CD4-positive, alpha-beta memory T cell (primary cell): ENCODE data around the gene CMYA5. TPM values are rescaled to one million over a fixed set of nuclear protein-coding genes. Genes with fewer than 3 reads are reported as not detected.

ENCODE experiments used
- CTCF ChIA-PET: fragments of 350-600 bp; sonication (Branson Sonifier 250); formaldehyde crosslinking; loops from one replicate; lab custom pipeline; 2021; ENCODE audit warnings: inconsistent platforms; ENCODE audit not compliant: partially characterized antibody; lab: Charles Lee
- POLR2A ChIA-PET: fragments of 350-600 bp; sonication (Branson Sonifier 250); formaldehyde crosslinking; loops from one replicate; lab custom pipeline; 2021; ENCODE audit not compliant: partially characterized antibody; lab: Charles Lee
- DNase-seq, 5 donors: peaks; one replicate each; pipeline versions ENCODE4 v3.0.0 to v3.0.0-alpha.2; 2020 to 2022; ENCODE audit warnings: mixed read lengths in 1 of 5
- H3K27ac ChIP-seq: one replicate; pipeline ENCODE4 v1.7.0; 2013; ENCODE audit warnings: low read depth, low read length
- H3K27me3 ChIP-seq: 2 replicates; pipeline ENCODE4 v1.7.0; 2013; ENCODE audit warnings: mild to moderate bottlenecking, low read length, moderate library complexity; ENCODE audit not compliant: insufficient read depth
- H3K36me3 ChIP-seq: 2 replicates; pipeline ENCODE4 v1.7.0; 2013; ENCODE audit warnings: mild to moderate bottlenecking, low read length, moderate library complexity; ENCODE audit not compliant: insufficient read depth
- H3K4me1 ChIP-seq: 2 replicates; pipeline ENCODE4 v1.7.0; 2013; ENCODE audit warnings: mild to moderate bottlenecking, low read length, moderate library complexity; ENCODE audit not compliant: insufficient read depth
- H3K4me3 ChIP-seq, 2 donors: one replicate each; pipeline ENCODE4 v1.7.0; 2013; ENCODE audit warnings: low read length in 2 of 2, mild to moderate bottlenecking in 1 of 2
- H3K9me3 ChIP-seq, 2 donors: one replicate each; pipeline ENCODE4 v1.7.0; 2013; ENCODE audit warnings: low read length in 2 of 2, control low read depth in 1 of 2; ENCODE audit not compliant: control insufficient read depth in 1 of 2
- H3K27ac Mint-ChIP-seq, 7 donors: one replicate each; pipeline ENCODE4 v1.8.0; 2020 to 2021; ENCODE audit warnings: mixed read lengths in 7 of 7, mild to moderate bottlenecking in 6 of 7, inconsistent platforms in 3 of 7, moderate library complexity in 3 of 7
- H3K27me3 Mint-ChIP-seq, 2 donors: one replicate each; pipeline ENCODE4 v1.8.0; 2020 to 2021; ENCODE audit warnings: mixed read lengths in 2 of 2
- H3K36me3 Mint-ChIP-seq, 2 donors: one replicate each; pipeline ENCODE4 v1.8.0; 2020 to 2021; ENCODE audit warnings: mixed read lengths in 2 of 2, inconsistent platforms in 1 of 2, mild to moderate bottlenecking in 1 of 2
- H3K4me1 Mint-ChIP-seq, 4 donors: one replicate each; pipeline ENCODE4 v1.8.0; 2020 to 2021; ENCODE audit warnings: mixed read lengths in 4 of 4, mild to moderate bottlenecking in 1 of 4
- H3K4me3 Mint-ChIP-seq, 8 donors: one replicate each; pipeline ENCODE4 v1.8.0; 2020 to 2021; ENCODE audit warnings: mixed read lengths in 8 of 8, mild to moderate bottlenecking in 7 of 8, moderate library complexity in 6 of 8, inconsistent platforms in 3 of 8
- H3K9me3 Mint-ChIP-seq, 8 donors: one replicate each; pipeline ENCODE4 v1.8.0; 2020 to 2021; ENCODE audit warnings: mixed read lengths in 8 of 8, mild to moderate bottlenecking in 5 of 8, inconsistent platforms in 3 of 8, moderate library complexity in 1 of 8
- intact Hi-C: fragments of 100-400 bp; cut with micrococcal nuclease; formaldehyde crosslinking; loops from one replicate; pipeline ENCODE4 v1.15.1; 2023
- polyA plus RNA-seq, 2 donors: library from polyadenylated mRNA; unstranded; fragments of 300-500 nt; fragmentation: Illumina TruSeq; gene quantifications; one replicate each; pipeline ENCODE4 v1.2.3, GENCODE V29; 2021
- total RNA-seq, 2 experiments: library from RNA; stranded (reverse); gene quantifications; one replicate each; pipeline ENCODE4 v1.2.3, GENCODE V29; 2021

CMYA5 gene
- total and polyA plus RNA-seq, 4 experiments from 2014 or later = 0.07 to 0.20 (median 0.18) TPM

GRCh38 chr5:79793304-79793703 is 103.7 kb downstream of the CMYA5 start:
- H3K27me3 ChIP-seq = no peaks in the 10 kb centered on the region
- H3K36me3 ChIP-seq = no peaks in the 10 kb centered on the region
- H3K27ac ChIP-seq = no peak overlapping the region
- no peaks in the 10 kb centered on the region for H3K9me3 ChIP-seq
- DNase-seq = no peak
- ChIA-PET CTCF (no interaction called here), POLR2A (no interaction called here)
- H3K27me3 Mint-ChIP-seq = peaks cover 5 to 6% of the 10 kb centered on the region in 2 donors
- no peak overlapping the region for H3K4me3 ChIP-seq
- intact Hi-C loops = no loop called here
- peaks cover 0 to 7% (median 3%) of the 10 kb centered on the region in 8 donors for H3K9me3 Mint-ChIP-seq
- no peaks in the 10 kb centered on the region for H3K4me1 ChIP-seq
- peaks cover 0 to 5% of the 10 kb centered on the region in 2 donors for H3K36me3 Mint-ChIP-seq
- H3K27ac Mint-ChIP-seq = no peak overlapping the region
- H3K4me1 Mint-ChIP-seq = no peaks in the 10 kb centered on the region
- no peak overlapping the region for H3K4me3 Mint-ChIP-seq

- H3K27ac ChIP-seq = no peak overlapping the region
- ChIA-PET POLR2A (no interaction called here), CTCF (no interaction called here)
- Mint-ChIP-seq H3K27me3 (peaks cover 5 to 6% of the 10 kb centered on the region in 2 donors), H3K4me1 (no peaks in the 10 kb centered on the region), H3K27ac (no peak overlapping the region), H3K4me3 (no peak overlapping the region), H3K9me3 (peaks cover 0 to 5% (median 2%) of the 10 kb centered on the region in 8 donors), H3K36me3 (peaks cover 0 to 5% of the 10 kb centered on the region in 2 donors)
- H3K27me3 ChIP-seq = no peaks in the 10 kb centered on the region
- no peak for DNase-seq
- no peaks in the 10 kb centered on the region for H3K9me3 ChIP-seq
- H3K4me3 ChIP-seq = no peak overlapping the region
- no peaks in the 10 kb centered on the region for H3K4me1 ChIP-seq
- intact Hi-C loops = no loop called here
- H3K36me3 ChIP-seq = no peaks in the 10 kb centered on the region
Observed at GRCh38 chr5:79793722-79794121, 104.1 kb downstream of the CMYA5 start.

- DNase-seq = no peak
- Mint-ChIP-seq H3K36me3 (peaks cover 0 to 5% of the 10 kb centered on the region in 2 donors), H3K27me3 (peaks cover 3 to 5% of the 10 kb centered on the region in 2 donors), H3K4me3 (no peak overlapping the region), H3K27ac (no peak overlapping the region), H3K4me1 (no peaks in the 10 kb centered on the region), H3K9me3 (peaks cover 0 to 3% (median 0%) of the 10 kb centered on the region in 8 donors)
- no peak overlapping the region for H3K4me3 ChIP-seq
- intact Hi-C loops = no loop called here
- no peaks in the 10 kb centered on the region for H3K4me1 ChIP-seq
- H3K27ac ChIP-seq = no peak overlapping the region
- H3K9me3 ChIP-seq = no peaks in the 10 kb centered on the region
- H3K27me3 ChIP-seq = no peaks in the 10 kb centered on the region
- ChIA-PET POLR2A (no interaction called here), CTCF (no interaction called here)
- H3K36me3 ChIP-seq = no peaks in the 10 kb centered on the region
Observed at GRCh38 chr5:79794347-79794746, 104.7 kb downstream of the CMYA5 start.

GRCh38 chr5:79795764-79796398 is 106.2 kb downstream of the CMYA5 start:
- no peaks in the 10 kb centered on the region for H3K27me3 ChIP-seq
- H3K27me3 Mint-ChIP-seq = peaks cover 0 to 2% of the 10 kb centered on the region in 2 donors
- no peaks in the 10 kb centered on the region for H3K9me3 ChIP-seq
- ChIA-PET CTCF (no interaction called here), POLR2A (no interaction called here)
- peaks cover under 1 to 1% (median under 1%) of the 10 kb centered on the region in 4 donors for H3K4me1 Mint-ChIP-seq
- H3K36me3 ChIP-seq = no peaks in the 10 kb centered on the region
- H3K27ac Mint-ChIP-seq = no peak overlapping the region
- intact Hi-C loops = no loop called here
- no peaks in the 10 kb centered on the region for H3K9me3 Mint-ChIP-seq
- H3K4me1 ChIP-seq = peaks cover 3% of the 10 kb centered on the region
- H3K4me3 ChIP-seq = no peak overlapping the region
- DNase-seq = no peak
- H3K27ac ChIP-seq = no peak overlapping the region
- no peaks in the 10 kb centered on the region for H3K36me3 Mint-ChIP-seq
- H3K4me3 Mint-ChIP-seq = peak overlapping the region in 1 of 8 donors; percentile 38

- H3K4me3 ChIP-seq = no peak overlapping the region
- intact Hi-C loops = no loop called here
- H3K4me1 Mint-ChIP-seq = peaks cover 8 to 23% (median 17%) of the 10 kb centered on the region in 4 donors
- peaks cover 12% of the 10 kb centered on the region for H3K4me1 ChIP-seq
- H3K36me3 ChIP-seq = no peaks in the 10 kb centered on the region
- H3K27me3 ChIP-seq = no peaks in the 10 kb centered on the region
- no peaks in the 10 kb centered on the region for H3K9me3 ChIP-seq
- ChIA-PET POLR2A (no interaction called here), CTCF (no interaction called here)
- no peak overlapping the region for H3K4me3 Mint-ChIP-seq
- H3K9me3 Mint-ChIP-seq = no peaks in the 10 kb centered on the region
- H3K27ac ChIP-seq = no peak overlapping the region
- no peak overlapping the region for H3K27ac Mint-ChIP-seq
- no peak for DNase-seq
- peaks cover 0 to 2% of the 10 kb centered on the region in 2 donors for H3K27me3 Mint-ChIP-seq
- no peaks in the 10 kb centered on the region for H3K36me3 Mint-ChIP-seq
Observed at GRCh38 chr5:79798893-79799590, 109.4 kb downstream of the CMYA5 start.

GRCh38 chr5:79800979-79801827 is 111.6 kb downstream of the CMYA5 start:
- Histone ChIP-seq H3K4me1 (peaks cover 12% of the 10 kb centered on the region), H3K9me3 (no peaks in the 10 kb centered on the region), H3K36me3 (no peaks in the 10 kb centered on the region), H3K4me3 (no peak overlapping the region), H3K27ac (no peak overlapping the region), H3K27me3 (no peaks in the 10 kb centered on the region)
- Mint-ChIP-seq H3K9me3 (no peaks in the 10 kb centered on the region), H3K4me3 (peak overlapping the region in 4 of 8 donors; percentile 7 to 68 (median 12)), H3K27ac (peak overlapping the region in 1 of 7 donors; percentile 27), H3K4me1 (peaks cover 8 to 23% (median 17%) of the 10 kb centered on the region in 4 donors), H3K27me3 (peaks cover 0 to 2% of the 10 kb centered on the region in 2 donors), H3K36me3 (no peaks in the 10 kb centered on the region)
- CTCF ChIA-PET = no interaction called here
- POLR2A ChIA-PET = no interaction called here
- intact Hi-C loops = no loop called here
- peak in 1 of 5 donors; percentile 1 for DNase-seq

- DNase-seq = peak in 1 of 5 donors; percentile 7
- intact Hi-C loops = no loop called here
- POLR2A ChIA-PET = no interaction called here
- H3K4me1 Mint-ChIP-seq = peaks cover 8 to 23% (median 17%) of the 10 kb centered on the region in 4 donors
- no peaks in the 10 kb centered on the region for H3K36me3 Mint-ChIP-seq
- CTCF ChIA-PET = no interaction called here
- H3K9me3 Mint-ChIP-seq = no peaks in the 10 kb centered on the region
- H3K27ac ChIP-seq = no peak overlapping the region
- no peaks in the 10 kb centered on the region for H3K36me3 ChIP-seq
- no peak overlapping the region for H3K4me3 ChIP-seq
- H3K4me1 ChIP-seq = peaks cover 12% of the 10 kb centered on the region
- peak overlapping the region in 2 of 7 donors; percentile 26 to 36 for H3K27ac Mint-ChIP-seq
- H3K4me3 Mint-ChIP-seq = peak overlapping the region in 1 of 8 donors; percentile 0
- H3K27me3 ChIP-seq = no peaks in the 10 kb centered on the region
- peaks cover 0 to 2% of the 10 kb centered on the region in 2 donors for H3K27me3 Mint-ChIP-seq
- H3K9me3 ChIP-seq = no peaks in the 10 kb centered on the region
Observed at GRCh38 chr5:79802406-79802805, 112.8 kb downstream of the CMYA5 start.
